PC-3 (cell line): ENCODE measurements around the gene ABHD6. TPM values are rescaled to one million over a fixed set of nuclear protein-coding genes. Genes with fewer than 3 reads are reported as not detected.

Experiments used
- ATAC-seq: fragments of 200-7000 bp; cut with Tn5 transposase; 2 replicates; pipeline ENCODE4 v1.9.1; 2020; ENCODE audit warnings: mild to moderate bottlenecking, moderate library complexity
- BruUV-seq: library from RNA; stranded (reverse); fragments of 400-500 nt; replicated peaks from 2 replicates; lab custom pipeline; 2021; lab: Mats Ljungman, UMichigan
- CTCF ChIA-PET: fragments of 300-600 bp; sonication (Branson Sonifier 250); formaldehyde crosslinking; loops from one replicate; lab custom pipeline; 2022; ENCODE audit warnings: antibody characterized with exemption; lab: Charles Lee
- POLR2A ChIA-PET: fragments of 300-600 bp; sonication (Branson Sonifier 250); formaldehyde crosslinking; loops from one replicate; lab custom pipeline; 2022; ENCODE audit warnings: antibody characterized with exemption; ENCODE audit not compliant: unreplicated experiment; lab: Charles Lee
- DNase-seq: peaks from one replicate; pipeline ENCODE4 v3.0.0-alpha.2; 2015
- H2AFZ ChIP-seq: fragments of 300-600 bp; sonication (generic); 2 replicates; pipeline ENCODE4 v1.6.0; 2016; ENCODE audit warnings: antibody characterized with exemption, low read length
- H3F3A ChIP-seq: fragments of 300-600 bp; sonication (generic); one replicate; pipeline ENCODE4 v1.6.0; 2017; ENCODE audit warnings: antibody characterized with exemption, low read length, control low read depth, mild to moderate bottlenecking; ENCODE audit not compliant: unreplicated experiment
- H3K27ac ChIP-seq: fragments of 300-600 bp; sonication (generic); 2 replicates; pipeline ENCODE4 v1.5.1; 2016; ENCODE audit warnings: mild to moderate bottlenecking, low read length
- H3K27me3 ChIP-seq: fragments of 300-600 bp; sonication (generic); 2 replicates; pipeline ENCODE4 v1.6.1; 2016; ENCODE audit warnings: low read length, mixed read lengths
- H3K36me3 ChIP-seq: fragments of 300-600 bp; sonication (generic); 2 replicates; pipeline ENCODE4 v1.6.1; 2016; ENCODE audit warnings: low read depth, mixed run types, low read length, mixed read lengths
- H3K4me1 ChIP-seq: fragments of 300-600 bp; sonication (generic); 2 replicates; pipeline ENCODE4 v1.5.1; 2016; ENCODE audit warnings: low read length; ENCODE audit not compliant: insufficient read depth
- H3K4me2 ChIP-seq: fragments of 300-600 bp; sonication (generic); 2 replicates; pipeline ENCODE4 v1.6.0; 2016; ENCODE audit warnings: low read length
- H3K4me3 ChIP-seq: fragments of 300-600 bp; sonication (generic); 2 replicates; pipeline ENCODE4 v1.5.1; 2016; ENCODE audit warnings: mild to moderate bottlenecking, low read length, mixed read lengths
- H3K79me2 ChIP-seq: fragments of 300-600 bp; sonication (generic); 2 replicates; pipeline ENCODE4 v1.6.1; 2017; ENCODE audit warnings: low read length, mixed read lengths
- H3K9ac ChIP-seq: fragments of 300-600 bp; sonication (generic); 2 replicates; pipeline ENCODE4 v1.6.0; 2016; ENCODE audit warnings: mild to moderate bottlenecking, low read length
- H3K9me2 ChIP-seq: fragments of 300-600 bp; sonication (generic); replicated peaks from 2 replicates; pipeline ENCODE4 v1.6.1; 2016; ENCODE audit warnings: mixed run types, low read length, mixed read lengths
- H3K9me3 ChIP-seq: fragments of 300-600 bp; sonication (generic); 2 replicates; pipeline ENCODE4 v1.6.1; 2016; ENCODE audit warnings: low read length, mixed read lengths
- H4K20me1 ChIP-seq: fragments of 300-600 bp; sonication (generic); 2 replicates; pipeline ENCODE4 v1.6.1; 2016; ENCODE audit warnings: low read length, mixed read lengths
- CTCF ChIP-seq: fragments of 300-600 bp; sonication (generic); conservative IDR thresholded peaks from 2 replicates; pipeline ENCODE4 v1.5.1; 2017; ENCODE audit warnings: antibody characterized with exemption, low read depth, mild to moderate bottlenecking, low read length
- EZH2 ChIP-seq: fragments of 300-600 bp; sonication (generic); IDR thresholded peaks from one replicate; pipeline ENCODE4 v1.6.1; 2017; ENCODE audit warnings: antibody characterized with exemption, mild to moderate bottlenecking, low read length; ENCODE audit not compliant: unreplicated experiment
- EZH2phosphoT487 ChIP-seq: fragments of 300-600 bp; sonication (generic); IDR thresholded peaks from 2 replicates; pipeline ENCODE4 v1.6.1; 2018; ENCODE audit warnings: mild to moderate bottlenecking, antibody characterized with exemption, low read length, borderline replicate concordance
- intact Hi-C: fragments of 100-400 bp; cut with micrococcal nuclease; formaldehyde crosslinking; loops from 2 replicates; pipeline ENCODE4 v1.9.0; 2023
- total RNA-seq: library from RNA; depleted of rRNA; stranded (reverse); fragments of >200 nt; gene quantifications from 2 replicates; pipeline ENCODE4 v1.2.3, GENCODE V29; 2014

Gene ABHD6
- total RNA-seq, 1 experiment from 2014 or later = 13.4 TPM

- Histone ChIP-seq H3K4me1 (peaks cover 10% of the 10 kb centered on the region), H3K27me3 (no peaks in the 10 kb centered on the region), H2AFZ (no peak overlapping the region), H3K36me3 (no peaks in the 10 kb centered on the region), H3K9ac (no peak overlapping the region), H3K4me2 (no peak overlapping the region), H3K27ac (no peak overlapping the region), H4K20me1 (no peaks in the 10 kb centered on the region), H3F3A (no peaks in the 10 kb centered on the region), H3K4me3 (no peak overlapping the region), H3K9me2 (no peaks in the 10 kb centered on the region), H3K79me2 (no peaks in the 10 kb centered on the region), H3K9me3 (no peaks in the 10 kb centered on the region)
- ChIA-PET CTCF (interaction anchor here (1.8 kb wide), 1 partner anchor 13 kb away, joined by 7 read pairs; no protein-coding TSS in a partner anchor), POLR2A (interaction anchor here (0.6 kb wide), 1 partner anchor 1790 kb away, joined by 3 read pairs; no protein-coding TSS in a partner anchor)
- DNase-seq = no peak
- intact Hi-C loops = no loop called here
- TF ChIP-seq EZH2phosphoT487 (no peak), CTCF (no peak), EZH2 (no peak)
- no TSS peak for BruUV-seq
- ATAC-seq = peak; percentile 11; the same call in 1 of the 2 replicates
These were observed 6.6 kb upstream of the ABHD6 start for GRCh38 chr3:58230876-58231552.

- no peaks in the 10 kb centered on the region for H3K9me3 ChIP-seq
- ChIA-PET CTCF (interaction anchor here (1.8 kb wide), 1 partner anchor 14 kb away, joined by 7 read pairs; no protein-coding TSS in a partner anchor), POLR2A (no interaction called here)
- H3F3A ChIP-seq = no peaks in the 10 kb centered on the region
- BruUV-seq = no TSS peak
- peaks cover 11% of the 10 kb centered on the region for H3K4me1 ChIP-seq
- intact Hi-C loops = no loop called here
- no peak for DNase-seq
- H3K4me3 ChIP-seq = no peak overlapping the region
- H3K27me3 ChIP-seq = no peaks in the 10 kb centered on the region
- no peak overlapping the region for H2AFZ ChIP-seq
- no peaks in the 10 kb centered on the region for H3K36me3 ChIP-seq
- no peak overlapping the region for H3K9ac ChIP-seq
- no peak overlapping the region for H3K4me2 ChIP-seq
- no peak overlapping the region for H3K27ac ChIP-seq
- ATAC-seq = no peak
- no peaks in the 10 kb centered on the region for H3K9me2 ChIP-seq
- H3K79me2 ChIP-seq = no peaks in the 10 kb centered on the region
- no peak for TF ChIP-seq EZH2
- no peak for TF ChIP-seq EZH2phosphoT487
- TF ChIP-seq CTCF = no peak
- H4K20me1 ChIP-seq = no peaks in the 10 kb centered on the region
These were observed 5.9 kb upstream of the ABHD6 start for GRCh38 chr3:58231666-58232065.

DNA sequence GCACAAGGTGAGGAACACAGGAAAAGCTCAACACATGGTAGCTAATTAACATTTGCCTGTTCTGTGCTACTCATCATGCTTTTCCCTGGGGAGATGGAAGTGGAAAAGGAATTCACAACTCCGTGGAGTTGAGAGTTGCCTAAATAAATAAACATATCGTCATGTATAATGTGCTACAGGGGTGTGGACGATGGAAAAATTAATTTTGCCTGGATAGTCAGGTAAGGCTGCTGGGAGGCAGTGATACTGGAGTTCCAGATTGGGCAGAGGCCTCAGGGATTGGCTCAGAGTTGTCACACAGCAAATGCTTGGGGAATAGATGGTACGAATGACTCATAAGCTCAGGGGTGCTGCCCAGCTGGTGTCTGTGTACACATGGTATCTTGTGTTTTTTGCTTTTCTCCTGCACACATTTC, 3.1 kb upstream of the ABHD6 start:
- H3F3A ChIP-seq = no peaks in the 10 kb centered on the region
- no peaks in the 10 kb centered on the region for H4K20me1 ChIP-seq
- ChIA-PET POLR2A (no interaction called here), CTCF (interaction anchor here (0.9 to 1.3 kb wide), 3 partner anchors 17 to 72 kb away, joined by 3 to 7 read pairs (median 4); partner anchors contain the start of genes HTD2 and RPP14)
- no peaks in the 10 kb centered on the region for H3K9me2 ChIP-seq
- peak; percentile 75 for DNase-seq
- H3K36me3 ChIP-seq = no peaks in the 10 kb centered on the region
- H3K27me3 ChIP-seq = no peaks in the 10 kb centered on the region
- H3K79me2 ChIP-seq = peaks cover 17% of the 10 kb centered on the region
- no peak overlapping the region for H3K4me3 ChIP-seq
- peaks cover 27% of the 10 kb centered on the region for H3K4me1 ChIP-seq
- H3K27ac ChIP-seq = no peak overlapping the region
- BruUV-seq = no TSS peak
- H2AFZ ChIP-seq = no peak overlapping the region
- ATAC-seq = peak; percentile 49
- H3K9me3 ChIP-seq = no peaks in the 10 kb centered on the region
- H3K9ac ChIP-seq = no peak overlapping the region
- no peak for TF ChIP-seq EZH2phosphoT487
- no peak for TF ChIP-seq EZH2
- TF ChIP-seq CTCF = no peak
- no peak overlapping the region for H3K4me2 ChIP-seq
- intact Hi-C loops = no loop called here
